Measurements from ENCODE around the gene AHDC1.

AHDC1 gene

GRCh38 chr1:27575840-27576331, 28.1 kb downstream of the AHDC1 start:
- no peak for DNase-seq

GRCh38 chr1:27574871-27575831, 28.8 kb downstream of the AHDC1 start:
- no peak for DNase-seq

- no peak for DNase-seq
Observed at GRCh38 chr1:27574001-27574781, 29.8 kb downstream of the AHDC1 start.

- no peak for DNase-seq
Observed at GRCh38 chr1:27572679-27573426, 31.1 kb downstream of the AHDC1 start.

GRCh38 chr1:27572019-27572678, 31.8 kb downstream of the AHDC1 start:
- DNase-seq, result no peak

GRCh38 chr1:27571439-27572018, 32.4 kb downstream of the AHDC1 start:
- no peak for DNase-seq

- DNase-seq, result no peak
Observed at GRCh38 chr1:27570784-27571183, 33.2 kb downstream of the AHDC1 start.

GRCh38 chr1:27570356-27570755, 33.6 kb downstream of the AHDC1 start:
- DNase-seq, result no peak

- no peak for DNase-seq
Observed at GRCh38 chr1:27569506-27570291, 34.2 kb downstream of the AHDC1 start.

- DNase-seq, result no peak
Observed at GRCh38 chr1:27569088-27569460, 34.9 kb downstream of the AHDC1 start.

GRCh38 chr1:27568300-27569087, 35.5 kb downstream of the AHDC1 start:
- DNase-seq, result no peak

GRCh38 chr1:27567971-27568299, 36.0 kb downstream of the AHDC1 start:
- no peak for DNase-seq

GRCh38 chr1:27567146-27567526, 36.8 kb downstream of the AHDC1 start:
- DNase-seq, result no peak

GRCh38 chr1:27566462-27567145, 37.3 kb downstream of the AHDC1 start:
- no peak for DNase-seq

- peak in 1 of 2 experiments; percentile 75 for DNase-seq
Observed at GRCh38 chr1:27564710-27565649, 39.0 kb downstream of the AHDC1 start.

GRCh38 chr1:27563591-27564471, 40.1 kb downstream of the AHDC1 start:
- DNase-seq, result no peak

GRCh38 chr1:27563341-27563590, 40.7 kb downstream of the AHDC1 start:
- DNase-seq, result no peak
